H1 (cell line): ENCODE measurements around the gene AIPL1.

Experiments
- CBX8 ChIP-seq: fragments of 300-800, 300-1000 bp; sonication (generic); IDR thresholded peaks from 2 replicates; pipeline ENCODE4 v1.7.1; 2016; ENCODE audit warnings: low read depth, low read length, borderline replicate concordance
- CHD2 ChIP-seq: IDR thresholded peaks from 2 replicates; pipeline ENCODE4 v1.6.1; 2012; ENCODE audit warnings: low read length, improper control_type of control experiment
- EP300 ChIP-seq, 2 experiments: IDR thresholded peaks; 1 replicate in 1 of 2; 2 replicates in 1 of 2; pipeline ENCODE4 v1.6.1; 2011 to 2012; ENCODE audit warnings: low read depth in 2 of 2, low read length in 2 of 2, mild to moderate bottlenecking in 2 of 2, borderline replicate concordance in 1 of 2, inconsistent platforms in 1 of 2, moderate library complexity in 1 of 2
- JUN ChIP-seq: IDR thresholded peaks from 2 replicates; pipeline ENCODE4 v1.6.1; 2011; ENCODE audit warnings: low read depth, mild to moderate bottlenecking, improper control_type of control experiment, low read length
- POLR2A ChIP-seq, 2 experiments: IDR thresholded peaks; 1 replicate in 1 of 2; 2 replicates in 1 of 2; pipeline ENCODE4 v1.6.1; 2011; ENCODE audit warnings: low read depth in 2 of 2, low read length in 2 of 2, mild to moderate bottlenecking in 2 of 2; ENCODE audit errors: control extremely low read depth in 1 of 2
- POLR2AphosphoS5 ChIP-seq: IDR thresholded peaks from 2 replicates; pipeline ENCODE4 v1.6.1; 2011; ENCODE audit warnings: low read depth, low read length
- RAD21 ChIP-seq, 2 experiments: IDR thresholded peaks in 1 of 2; conservative IDR thresholded peaks in 1 of 2; 2 replicates each; pipeline ENCODE4 v1.6.1; 2011; ENCODE audit warnings: low read depth in 2 of 2, low read length in 2 of 2, improper control_type of control experiment in 1 of 2, inconsistent platforms in 1 of 2, mild to moderate bottlenecking in 1 of 2, moderate library complexity in 1 of 2
- SP2 ChIP-seq: IDR thresholded peaks from 2 replicates; pipeline ENCODE4 v1.6.1; 2012; ENCODE audit warnings: mild to moderate bottlenecking, low read length, inconsistent platforms
- TEAD4 ChIP-seq: IDR thresholded peaks from 2 replicates; pipeline ENCODE4 v1.6.1; 2012; ENCODE audit warnings: low read depth, low read length, inconsistent platforms, mixed read lengths
- TF ChIP-seq, protein P1 (sequence below), 3 experiments: IDR thresholded peaks; 1 replicate in 2 of 3; 2 replicates in 1 of 3; pipeline versions ENCODE4 v1.5.1 to v1.6.1; 2011; ENCODE audit warnings: low read length in 3 of 3, mild to moderate bottlenecking in 3 of 3, inconsistent platforms in 2 of 3, low read depth in 1 of 3, moderate library complexity in 1 of 3; ENCODE audit not compliant: insufficient read depth in 1 of 3; ENCODE audit errors: control extremely low read depth in 1 of 3
- TF ChIP-seq, protein P2 (sequence below): IDR thresholded peaks from 2 replicates; pipeline ENCODE4 v1.6.1; 2012; ENCODE audit warnings: inconsistent platforms

DNA sequence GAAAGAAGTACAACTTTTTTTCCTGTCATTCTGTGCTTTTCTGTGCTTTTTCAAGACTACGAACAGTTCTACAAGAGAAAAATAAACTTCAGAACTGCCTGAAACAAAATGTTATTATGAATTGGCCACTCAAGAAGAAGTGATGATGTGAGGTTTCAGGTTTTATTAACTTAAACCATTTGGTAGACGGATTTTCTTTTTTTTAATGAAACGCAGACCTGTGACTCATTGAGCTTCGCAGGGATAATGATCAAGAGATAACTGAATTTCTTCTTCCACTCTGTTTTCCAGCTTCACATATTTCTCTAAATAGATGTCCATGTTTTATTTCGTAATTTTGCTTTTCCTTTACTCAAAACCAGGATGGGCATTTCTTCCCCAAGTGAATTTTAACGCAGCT is 32.7 kb downstream of the AIPL1 start:
- TF ChIP-seq, protein P1, sequence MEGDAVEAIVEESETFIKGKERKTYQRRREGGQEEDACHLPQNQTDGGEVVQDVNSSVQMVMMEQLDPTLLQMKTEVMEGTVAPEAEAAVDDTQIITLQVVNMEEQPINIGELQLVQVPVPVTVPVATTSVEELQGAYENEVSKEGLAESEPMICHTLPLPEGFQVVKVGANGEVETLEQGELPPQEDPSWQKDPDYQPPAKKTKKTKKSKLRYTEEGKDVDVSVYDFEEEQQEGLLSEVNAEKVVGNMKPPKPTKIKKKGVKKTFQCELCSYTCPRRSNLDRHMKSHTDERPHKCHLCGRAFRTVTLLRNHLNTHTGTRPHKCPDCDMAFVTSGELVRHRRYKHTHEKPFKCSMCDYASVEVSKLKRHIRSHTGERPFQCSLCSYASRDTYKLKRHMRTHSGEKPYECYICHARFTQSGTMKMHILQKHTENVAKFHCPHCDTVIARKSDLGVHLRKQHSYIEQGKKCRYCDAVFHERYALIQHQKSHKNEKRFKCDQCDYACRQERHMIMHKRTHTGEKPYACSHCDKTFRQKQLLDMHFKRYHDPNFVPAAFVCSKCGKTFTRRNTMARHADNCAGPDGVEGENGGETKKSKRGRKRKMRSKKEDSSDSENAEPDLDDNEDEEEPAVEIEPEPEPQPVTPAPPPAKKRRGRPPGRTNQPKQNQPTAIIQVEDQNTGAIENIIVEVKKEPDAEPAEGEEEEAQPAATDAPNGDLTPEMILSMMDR (IDR thresholded peaks at IDR 0.05; ENCODE audit: control extremely low read depth in 1 of 3, insufficient read depth in 1 of 3, low read depth in 1 of 3, low read length in 3 of 3), result no peak
- TF ChIP-seq, protein P2, sequence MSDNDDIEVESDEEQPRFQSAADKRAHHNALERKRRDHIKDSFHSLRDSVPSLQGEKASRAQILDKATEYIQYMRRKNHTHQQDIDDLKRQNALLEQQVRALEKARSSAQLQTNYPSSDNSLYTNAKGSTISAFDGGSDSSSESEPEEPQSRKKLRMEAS, result no peak
- TF ChIP-seq POLR2AphosphoS5 (no peak), JUN (no peak), EP300 (IDR thresholded peaks at IDR 0.05; ENCODE audit: borderline replicate concordance in 1 of 2, low read depth in 2 of 2, low read length in 2 of 2) (no peak), RAD21 (IDR thresholded peaks at IDR 0.05 in 1 of 2, conservative IDR thresholded peaks at IDR 0.05 in 1 of 2; ENCODE audit: low read depth in 2 of 2, low read length in 2 of 2) (no peak), POLR2A (IDR thresholded peaks at IDR 0.05; ENCODE audit: control extremely low read depth in 1 of 2, low read depth in 2 of 2, low read length in 2 of 2) (no peak), CHD2 (no peak), SP2 (no peak), TEAD4 (no peak), CBX8 (no peak)
